GM10847 (cell line): Measurements from ENCODE around the gene SLC36A4.

ENCODE experiments used
- POLR2A ChIP-seq: IDR thresholded peaks from 2 replicates; pipeline ENCODE4 v1.6.1; 2011; ENCODE audit not compliant: insufficient read length; ENCODE audit errors: extremely low read depth

SLC36A4 gene

DNA sequence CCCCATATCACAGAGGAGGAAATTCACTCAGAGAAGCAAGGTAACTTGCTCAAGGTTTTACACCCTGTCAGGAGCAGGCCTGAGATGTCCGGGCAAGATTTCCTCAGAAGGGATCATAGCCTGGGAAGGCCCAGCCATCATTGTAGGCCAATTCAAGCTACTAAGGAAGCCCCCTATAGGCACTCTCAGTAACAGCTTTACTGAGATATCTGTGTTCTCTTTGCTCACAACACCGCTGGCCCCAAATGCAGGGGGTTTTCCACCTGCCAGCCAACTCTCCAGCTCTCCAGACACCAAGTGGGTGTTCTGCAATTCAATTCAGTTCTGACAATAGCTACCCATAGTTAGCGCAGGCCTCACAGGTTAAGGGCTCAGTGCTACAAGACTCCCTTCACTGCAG is 84.0 kb downstream of the SLC36A4 start:
- no peak for TF ChIP-seq POLR2A

DNA sequence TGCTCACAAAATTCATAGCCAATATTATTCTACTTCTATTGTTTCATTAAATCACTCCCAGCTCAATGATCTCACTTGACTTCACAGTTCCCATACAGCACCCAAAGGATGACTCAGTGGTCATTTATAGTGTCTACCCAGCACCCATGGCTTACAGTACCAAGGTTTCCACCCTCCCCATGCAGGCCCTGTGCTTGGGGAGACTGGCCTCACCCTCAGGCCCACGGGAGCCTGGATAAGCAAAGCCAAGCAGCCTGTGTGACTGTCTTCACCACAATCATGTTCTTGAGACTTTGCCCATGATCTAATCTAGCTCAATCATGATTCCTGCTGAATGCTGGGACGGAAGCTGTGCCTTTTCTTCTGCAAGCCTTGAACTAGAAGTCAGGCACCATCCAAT is 97.6 kb downstream of the SLC36A4 start:
- no peak for TF ChIP-seq POLR2A

DNA sequence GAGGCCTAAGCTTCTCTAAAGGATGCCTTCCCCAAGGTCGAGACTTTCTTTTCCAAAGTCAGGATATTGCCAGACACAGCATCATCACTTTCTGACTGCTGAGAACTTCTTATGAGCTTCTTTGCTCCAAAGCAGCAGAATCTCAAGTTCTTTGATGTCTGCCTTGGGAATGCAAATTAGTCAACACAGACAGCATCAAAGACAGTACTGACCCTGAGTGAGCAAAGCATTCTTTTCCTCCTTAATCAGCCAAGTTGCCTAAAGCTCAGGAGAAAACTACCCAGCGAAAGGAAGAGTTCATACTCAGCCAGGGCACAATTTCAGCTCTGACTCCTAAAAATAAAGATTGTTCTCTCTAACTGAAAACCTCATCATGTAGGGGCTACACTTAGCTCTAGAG is 98.0 kb downstream of the SLC36A4 start:
- TF ChIP-seq POLR2A: no peak
